Suprapubic skin (tissue), 4 donors: ENCODE results near the gene CNRIP1.

Experiments used
- CTCF ChIP-seq, 2 donors: fragments of 200-600 bp in 1 of 2; fragments of 450-650 bp in 1 of 2; sonication (generic) in 1 of 2; IDR thresholded peaks; one replicate each; pipeline ENCODE4 v1.5.1; 2016 to 2019; ENCODE audit warnings: antibody characterized with exemption in 2 of 2, mild to moderate bottlenecking in 1 of 2, moderate library complexity in 1 of 2
- EP300 ChIP-seq: sonication (generic); formaldehyde crosslinking; IDR thresholded peaks from one replicate; pipeline ENCODE4 v1.6.1; 2017; ENCODE audit warnings: antibody characterized with exemption
- POLR2A ChIP-seq, 2 donors: fragments of 450-650 bp; IDR thresholded peaks; one replicate each; pipeline ENCODE4 v1.6.1; 2017; ENCODE audit warnings: antibody characterized with exemption in 2 of 2, mild to moderate bottlenecking in 2 of 2, moderate library complexity in 2 of 2
- POLR2AphosphoS5 ChIP-seq, 3 donors: sonication (generic); formaldehyde crosslinking; IDR thresholded peaks; one replicate each; pipeline ENCODE4 v1.6.1; 2017; ENCODE audit warnings: antibody characterized with exemption in 3 of 3

GRCh38 chr2:68248361-68248760 is 71.4 kb downstream of the CNRIP1 start:
- TF ChIP-seq CTCF (IDR thresholded peaks at IDR 0.05) (no peak), POLR2A (IDR thresholded peaks at IDR 0.05) (no peak), EP300 (no peak), POLR2AphosphoS5 (IDR thresholded peaks at IDR 0.05) (no peak)
